Mucosa of descending colon (tissue), 3 donors: ENCODE data around the gene IKBKE. TPM values are rescaled to one million over a fixed set of nuclear protein-coding genes. Genes with fewer than 3 reads are reported as not detected.

Source experiments
- ATAC-seq: fragments of 200-7000 bp; cut with Tn5 transposase; one replicate; pipeline ENCODE4 v1.9.1; 2020; ENCODE audit warnings: mild to moderate bottlenecking, moderate library complexity
- DNase-seq, 3 donors: peaks; one replicate each; pipeline ENCODE4 v3.0.0-alpha.2; 2020
- H3K36me3 ChIP-seq: fragments of 200-600 bp; one replicate; pipeline ENCODE4 v1.8.0; 2021; ENCODE audit warnings: low read depth, mild to moderate bottlenecking
- H3K4me1 ChIP-seq: fragments of 200-600 bp; one replicate; pipeline ENCODE4 v1.8.0; 2021; ENCODE audit warnings: low read depth, mild to moderate bottlenecking
- H3K4me3 ChIP-seq: fragments of 200-600 bp; one replicate; pipeline ENCODE4 v1.8.0; 2021; ENCODE audit warnings: mild to moderate bottlenecking
- H3K9me3 ChIP-seq: fragments of 200-600 bp; one replicate; pipeline ENCODE4 v1.8.0; 2021; ENCODE audit warnings: mild to moderate bottlenecking
- CTCF ChIP-seq: fragments of 200-600 bp; IDR thresholded peaks from one replicate; pipeline ENCODE4 v1.8.0; 2022; ENCODE audit warnings: antibody characterized with exemption, mild to moderate bottlenecking
- intact Hi-C, 2 donors: fragments of 100-400 bp; cut with DNase I in 1 of 2; cut with micrococcal nuclease in 1 of 2; formaldehyde crosslinking; loops; one replicate each; pipeline versions ENCODE4 v1.11.0 to v1.11.1; 2022; cut with DNase I, micrococcal nuclease
- total RNA-seq, 3 donors: library from RNA; stranded (reverse); fragmentation: NEBNext Ultra II Directional in 2 of 3; extraction: Animal tissue kit (Norgen Biotek cat#: 25700) in 2 of 3; gene quantifications; one replicate each; pipeline versions ENCODE4 v1.2.1 to v1.2.4, GENCODE V29; 2021 to 2023
- donor health status: DM: no; HTN: no; CAD: no; lungs with moderate emphysema.
- donor health status: DM: no; HTN: no; CAD: no.
- donor health status: DM: no; HTN: yes; CAD: no.

Gene IKBKE
- total RNA-seq, 3 donors from 2014 or later, result 9.7 to 24.7 (median 16.4) TPM

- intact Hi-C loops, result no loop called here
- peak in 1 of 3 donors; percentile 15 for DNase-seq
- TF ChIP-seq CTCF, result no peak
- Histone ChIP-seq H3K36me3 (no peaks in the 10 kb centered on the region), H3K9me3 (no peaks in the 10 kb centered on the region), H3K4me1 (no peaks in the 10 kb centered on the region), H3K4me3 (no peak overlapping the region)
- ATAC-seq, result peak; percentile 66
Measured at GRCh38 chr1:206430031-206430983, 40.0 kb upstream of the IKBKE start.

- intact Hi-C loops, result no loop called here
- Histone ChIP-seq H3K4me3 (no peak overlapping the region), H3K36me3 (no peaks in the 10 kb centered on the region), H3K4me1 (no peaks in the 10 kb centered on the region), H3K9me3 (no peaks in the 10 kb centered on the region)
- no peak for TF ChIP-seq CTCF
- ATAC-seq (no peak), DNase-seq (no peak)
Measured at GRCh38 chr1:206435445-206435844, 34.8 kb upstream of the IKBKE start.

GRCh38 chr1:206438554-206438953 lies 31.7 kb upstream of the IKBKE start:
- no peak overlapping the region for H3K4me3 ChIP-seq
- H3K36me3 ChIP-seq, result no peaks in the 10 kb centered on the region
- H3K9me3 ChIP-seq, result no peaks in the 10 kb centered on the region
- intact Hi-C loops, result no loop called here
- no peaks in the 10 kb centered on the region for H3K4me1 ChIP-seq
- DNase-seq (no peak), ATAC-seq (no peak)
- no peak for TF ChIP-seq CTCF

GRCh38 chr1:206439205-206439604 lies 31.1 kb upstream of the IKBKE start:
- intact Hi-C loops, result no loop called here
- DNase-seq (no peak), ATAC-seq (no peak)
- Histone ChIP-seq H3K4me1 (no peaks in the 10 kb centered on the region), H3K9me3 (no peaks in the 10 kb centered on the region), H3K4me3 (no peak overlapping the region), H3K36me3 (no peaks in the 10 kb centered on the region)
- TF ChIP-seq CTCF, result no peak

- Histone ChIP-seq H3K4me1 (no peaks in the 10 kb centered on the region), H3K9me3 (no peaks in the 10 kb centered on the region), H3K36me3 (no peaks in the 10 kb centered on the region), H3K4me3 (no peak overlapping the region)
- no peak for DNase-seq
- no peak for ATAC-seq
- TF ChIP-seq CTCF, result no peak
- intact Hi-C loops, result no loop called here
Measured at GRCh38 chr1:206441336-206441967, 28.8 kb upstream of the IKBKE start.
